Panc1 (cell line): ENCODE data around the gene CD300A. TPM values are rescaled to one million over a fixed set of nuclear protein-coding genes. Genes with fewer than 3 reads are reported as not detected.

Source experiments
- ATAC-seq: fragments of 200-7000 bp; cut with Tn5 transposase; 2 replicates; pipeline ENCODE4 v1.9.1; 2020; ENCODE audit warnings: mild to moderate bottlenecking, moderate library complexity
- BruUV-seq: library from RNA; stranded (reverse); fragments of 400-500 nt; replicated peaks from 2 replicates; lab custom pipeline; 2021; lab: Mats Ljungman, UMichigan
- CTCF ChIA-PET: fragments of 300-600 bp; sonication (Branson Sonifier 250); formaldehyde crosslinking; loops from one replicate; lab custom pipeline; 2022; ENCODE audit warnings: antibody characterized with exemption; lab: Charles Lee
- POLR2A ChIA-PET: fragments of 300-600 bp; sonication (Branson Sonifier 250); formaldehyde crosslinking; loops from one replicate; lab custom pipeline; 2022; ENCODE audit warnings: antibody characterized with exemption; lab: Charles Lee
- DNase-seq: peaks from one replicate; pipeline ENCODE4 v3.0.0-alpha.2; 2010; ENCODE audit warnings: low read depth, low spot score
- H3K27ac ChIP-seq: 2 replicates; pipeline ENCODE4 v1.5.1; 2011; ENCODE audit warnings: mild to moderate bottlenecking, low read length, inconsistent platforms
- H3K27me3 ChIP-seq: fragments of 200-500 bp; sonication (Bioruptor generic); 2 replicates; pipeline ENCODE4 v1.6.0; 2014; ENCODE audit warnings: low read length, inconsistent platforms; ENCODE audit not compliant: control insufficient read depth, insufficient read depth
- H3K36me3 ChIP-seq: fragments of 200-500 bp; sonication (Bioruptor generic); 2 replicates; pipeline ENCODE4 v1.5.1; 2014; ENCODE audit warnings: inconsistent platforms, mild to moderate bottlenecking, low read length, moderate library complexity; ENCODE audit not compliant: control insufficient read depth, insufficient read depth
- H3K4me1 ChIP-seq: 2 replicates; pipeline ENCODE4 v1.5.1; 2011; ENCODE audit warnings: inconsistent platforms, mild to moderate bottlenecking, low read length, moderate library complexity; ENCODE audit not compliant: control insufficient read depth, insufficient read depth
- H3K4me3 ChIP-seq, 2 experiments: 2 replicates each; pipeline ENCODE4 v1.5.1; 2011 to 2012; ENCODE audit warnings: low read depth in 2 of 2, low read length in 2 of 2, mild to moderate bottlenecking in 2 of 2, inconsistent platforms in 1 of 2, moderate library complexity in 1 of 2
- H3K9me3 ChIP-seq: fragments of 200-500 bp; sonication (Bioruptor generic); 2 replicates; pipeline ENCODE4 v1.5.1; 2014; ENCODE audit warnings: low read depth, mild to moderate bottlenecking, inconsistent platforms, low read length, moderate library complexity; ENCODE audit not compliant: control insufficient read depth, insufficient read depth
- POLR2AphosphoS5 ChIP-seq: IDR thresholded peaks from 2 replicates; pipeline ENCODE4 v1.6.1; 2012; ENCODE audit warnings: mild to moderate bottlenecking, low read depth, low read length, moderate library complexity
- SIN3A ChIP-seq: IDR thresholded peaks from 2 replicates; pipeline ENCODE4 v1.6.1; 2012; ENCODE audit warnings: low read depth, mild to moderate bottlenecking, low read length, moderate library complexity, borderline replicate concordance; ENCODE audit not compliant: insufficient read depth
- TCF7L2 ChIP-seq: IDR thresholded peaks from 2 replicates; pipeline ENCODE4 v1.6.1; 2011; ENCODE audit warnings: mild to moderate bottlenecking, low read depth, low read length, inconsistent platforms
- in situ Hi-C: cut with HindIII; loops from 2 replicates; pipeline ENCODE4 v1.10.0; 2016; ENCODE audit warnings: low sequenced_read_pairs, low pct_unique_long_range_greater_than_20kb
- intact Hi-C: fragments of 100-400 bp; cut with micrococcal nuclease; formaldehyde crosslinking; loops from one replicate; pipeline ENCODE4 v1.10.0; 2022; ENCODE audit not compliant: unreplicated experiment
- total RNA-seq: library from RNA; stranded (reverse); gene quantifications from one replicate; pipeline ENCODE4 v1.2.1, GENCODE V29; 2021; ENCODE audit not compliant: unreplicated experiment
- TF ChIP-seq, protein P1 (sequence below): fragments of 450-650 bp; IDR thresholded peaks from 2 replicates; pipeline ENCODE4 v1.5.1; 2017; ENCODE audit warnings: mild to moderate bottlenecking
- TF ChIP-seq, protein P2 (sequence below), 2 experiments: IDR thresholded peaks; 2 replicates each; pipeline ENCODE4 v1.6.1; 2011 to 2012; ENCODE audit warnings: low read depth in 2 of 2, control low read depth in 1 of 2, low read length in 1 of 2, mild to moderate bottlenecking in 1 of 2, moderate library complexity in 1 of 2; ENCODE audit not compliant: insufficient read depth in 1 of 2

The CD300A gene
- total RNA-seq, 1 experiment from 2014 or later: 0.21 TPM

DNA sequence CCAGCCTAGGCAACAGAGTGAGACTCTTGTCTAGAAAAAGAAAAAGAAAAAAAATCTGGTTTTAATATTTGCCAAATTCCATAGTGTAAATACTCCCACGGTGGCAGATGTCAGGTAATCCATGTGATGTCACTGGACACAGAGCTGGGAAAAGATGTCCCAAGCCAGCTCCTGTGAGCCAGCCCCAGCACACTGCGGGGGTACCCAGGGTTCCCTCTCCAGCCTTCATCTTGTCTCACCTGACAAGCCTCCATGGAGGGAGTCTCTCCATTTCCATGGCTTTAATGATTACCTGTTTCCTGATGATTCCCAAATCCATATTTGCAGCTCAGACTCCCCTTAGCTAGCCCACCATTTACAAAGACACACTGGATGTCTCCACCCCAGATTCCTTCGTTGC, 60.2 kb downstream of the CD300A start:
- peaks cover 16% of the 10 kb centered on the region for H3K27me3 ChIP-seq
- no peaks in the 10 kb centered on the region for H3K36me3 ChIP-seq
- DNase-seq: no peak
- POLR2A ChIA-PET: no interaction called here
- no peaks in the 10 kb centered on the region for H3K4me1 ChIP-seq
- H3K4me3 ChIP-seq: no peak overlapping the region
- no peak for TF ChIP-seq TCF7L2
- TF ChIP-seq, protein P1, sequence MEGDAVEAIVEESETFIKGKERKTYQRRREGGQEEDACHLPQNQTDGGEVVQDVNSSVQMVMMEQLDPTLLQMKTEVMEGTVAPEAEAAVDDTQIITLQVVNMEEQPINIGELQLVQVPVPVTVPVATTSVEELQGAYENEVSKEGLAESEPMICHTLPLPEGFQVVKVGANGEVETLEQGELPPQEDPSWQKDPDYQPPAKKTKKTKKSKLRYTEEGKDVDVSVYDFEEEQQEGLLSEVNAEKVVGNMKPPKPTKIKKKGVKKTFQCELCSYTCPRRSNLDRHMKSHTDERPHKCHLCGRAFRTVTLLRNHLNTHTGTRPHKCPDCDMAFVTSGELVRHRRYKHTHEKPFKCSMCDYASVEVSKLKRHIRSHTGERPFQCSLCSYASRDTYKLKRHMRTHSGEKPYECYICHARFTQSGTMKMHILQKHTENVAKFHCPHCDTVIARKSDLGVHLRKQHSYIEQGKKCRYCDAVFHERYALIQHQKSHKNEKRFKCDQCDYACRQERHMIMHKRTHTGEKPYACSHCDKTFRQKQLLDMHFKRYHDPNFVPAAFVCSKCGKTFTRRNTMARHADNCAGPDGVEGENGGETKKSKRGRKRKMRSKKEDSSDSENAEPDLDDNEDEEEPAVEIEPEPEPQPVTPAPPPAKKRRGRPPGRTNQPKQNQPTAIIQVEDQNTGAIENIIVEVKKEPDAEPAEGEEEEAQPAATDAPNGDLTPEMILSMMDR: no peak
- TF ChIP-seq, protein P2, sequence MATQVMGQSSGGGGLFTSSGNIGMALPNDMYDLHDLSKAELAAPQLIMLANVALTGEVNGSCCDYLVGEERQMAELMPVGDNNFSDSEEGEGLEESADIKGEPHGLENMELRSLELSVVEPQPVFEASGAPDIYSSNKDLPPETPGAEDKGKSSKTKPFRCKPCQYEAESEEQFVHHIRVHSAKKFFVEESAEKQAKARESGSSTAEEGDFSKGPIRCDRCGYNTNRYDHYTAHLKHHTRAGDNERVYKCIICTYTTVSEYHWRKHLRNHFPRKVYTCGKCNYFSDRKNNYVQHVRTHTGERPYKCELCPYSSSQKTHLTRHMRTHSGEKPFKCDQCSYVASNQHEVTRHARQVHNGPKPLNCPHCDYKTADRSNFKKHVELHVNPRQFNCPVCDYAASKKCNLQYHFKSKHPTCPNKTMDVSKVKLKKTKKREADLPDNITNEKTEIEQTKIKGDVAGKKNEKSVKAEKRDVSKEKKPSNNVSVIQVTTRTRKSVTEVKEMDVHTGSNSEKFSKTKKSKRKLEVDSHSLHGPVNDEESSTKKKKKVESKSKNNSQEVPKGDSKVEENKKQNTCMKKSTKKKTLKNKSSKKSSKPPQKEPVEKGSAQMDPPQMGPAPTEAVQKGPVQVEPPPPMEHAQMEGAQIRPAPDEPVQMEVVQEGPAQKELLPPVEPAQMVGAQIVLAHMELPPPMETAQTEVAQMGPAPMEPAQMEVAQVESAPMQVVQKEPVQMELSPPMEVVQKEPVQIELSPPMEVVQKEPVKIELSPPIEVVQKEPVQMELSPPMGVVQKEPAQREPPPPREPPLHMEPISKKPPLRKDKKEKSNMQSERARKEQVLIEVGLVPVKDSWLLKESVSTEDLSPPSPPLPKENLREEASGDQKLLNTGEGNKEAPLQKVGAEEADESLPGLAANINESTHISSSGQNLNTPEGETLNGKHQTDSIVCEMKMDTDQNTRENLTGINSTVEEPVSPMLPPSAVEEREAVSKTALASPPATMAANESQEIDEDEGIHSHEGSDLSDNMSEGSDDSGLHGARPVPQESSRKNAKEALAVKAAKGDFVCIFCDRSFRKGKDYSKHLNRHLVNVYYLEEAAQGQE (IDR thresholded peaks at IDR 0.05; ENCODE audit: insufficient read depth in 1 of 2, low read depth in 2 of 2, low read length in 1 of 2): no peak
- no peak for TF ChIP-seq POLR2AphosphoS5
- no peak for TF ChIP-seq SIN3A
- ATAC-seq: no peak
- no peak overlapping the region for H3K27ac ChIP-seq
- no TSS peak for BruUV-seq
- CTCF ChIA-PET: interaction anchor here (0.6 kb wide), 1 partner anchor 177 kb away, joined by 6 read pairs; no protein-coding TSS in a partner anchor
- in situ Hi-C loops: no loop called here
- H3K9me3 ChIP-seq: no peaks in the 10 kb centered on the region
- intact Hi-C loops: no loop called here

DNA sequence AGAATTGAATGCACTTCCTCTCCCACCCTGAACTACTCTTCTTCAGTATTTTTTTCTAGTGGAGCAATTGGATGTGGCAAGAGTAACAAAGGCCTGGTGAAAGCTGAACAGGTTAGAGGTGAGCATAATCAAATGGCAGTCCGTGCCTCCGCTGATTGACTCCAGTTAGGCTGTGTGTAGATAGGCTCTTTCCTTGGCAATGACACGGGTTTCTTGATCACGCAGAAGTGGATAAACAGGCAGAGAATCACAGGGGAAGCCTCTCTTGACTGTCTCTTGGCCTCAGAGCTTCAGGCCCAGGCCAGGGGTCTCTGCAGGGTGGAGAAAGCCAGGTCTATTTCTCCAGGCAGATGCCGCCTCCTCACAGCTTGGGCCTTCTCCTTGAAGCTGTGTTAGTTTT, 60.6 kb downstream of the CD300A start:
- DNase-seq (no peak), ATAC-seq (no peak)
- H3K9me3 ChIP-seq: no peaks in the 10 kb centered on the region
- H3K36me3 ChIP-seq: no peaks in the 10 kb centered on the region
- intact Hi-C loops: no loop called here
- in situ Hi-C loops: no loop called here
- H3K27me3 ChIP-seq: peaks cover 16% of the 10 kb centered on the region
- no peak overlapping the region for H3K4me3 ChIP-seq
- ChIA-PET CTCF (interaction anchor here (0.6 kb wide), 2 partner anchors 177 to 222 kb away, joined by 6 to 14 read pairs; no protein-coding TSS in a partner anchor), POLR2A (no interaction called here)
- H3K27ac ChIP-seq: no peak overlapping the region
- no peak for TF ChIP-seq TCF7L2
- no peak for TF ChIP-seq POLR2AphosphoS5
- TF ChIP-seq, protein P1: no peak
- TF ChIP-seq, protein P2 (IDR thresholded peaks at IDR 0.05; ENCODE audit: insufficient read depth in 1 of 2, low read depth in 2 of 2, low read length in 1 of 2): no peak
- no peak for TF ChIP-seq SIN3A
- H3K4me1 ChIP-seq: no peaks in the 10 kb centered on the region
- BruUV-seq: no TSS peak
